ENCODE results near the gene NEURL3. TPM values are rescaled to one million over a fixed set of nuclear protein-coding genes. Genes with fewer than 3 reads are reported as not detected.

The NEURL3 gene
- total and polyA plus RNA-seq, 10 donors = 0.32 to 1.2 (median 0.64) TPM; not detected in 2

DNA sequence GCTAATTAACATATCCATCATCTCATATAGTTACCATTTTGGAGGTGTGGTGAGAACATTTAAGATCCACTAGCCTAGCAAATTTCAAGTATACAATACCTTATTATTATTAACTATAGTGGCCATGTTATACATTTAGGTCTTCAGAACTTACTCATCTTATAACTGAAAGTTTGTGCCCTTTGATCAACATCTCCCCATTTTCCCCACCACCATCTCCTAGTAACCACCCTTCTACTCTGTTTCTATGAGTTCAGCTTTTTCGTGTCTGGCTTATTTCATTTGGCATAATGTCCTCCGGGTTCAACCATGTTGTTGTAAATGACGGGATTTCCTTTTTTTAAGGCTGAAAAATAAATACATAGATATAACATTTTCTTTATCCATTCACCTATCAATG is 15.9 kb downstream of the NEURL3 start:
- Histone ChIP-seq H3K36me3 (no peaks in the 10 kb centered on the region), H3K9me3 (peaks cover 0 to 9% (median 6%) of the 10 kb centered on the region in 8 donors), H3K27me3 (replicated peaks in 1 of 7) (no peaks in the 10 kb centered on the region), H3K4me3 (no peak overlapping the region), H3K4me1 (peaks cover 3 to 28% (median 19%) of the 10 kb centered on the region in 6 donors), H3K27ac (peak overlapping the region in 4 of 8 donors; percentile 19 to 48 (median 29))
- 75 to 91% (median 80%) methylated on average over 3 of the region's 3 CpGs for WGBS, 5 donors
- intact Hi-C loops (cut with DNase I; ENCODE audit: low total_unique reads) = no loop called here
- TF ChIP-seq POLR2AphosphoS5 (IDR thresholded peaks at IDR 0.05) = no peak
- no peak for DNase-seq

GRCh38 chr2:96486696-96487095 is 18.5 kb downstream of the NEURL3 start:
- Histone ChIP-seq H3K9me3 (no peaks in the 10 kb centered on the region), H3K27me3 (replicated peaks in 1 of 7) (no peaks in the 10 kb centered on the region), H3K4me3 (peak overlapping the region; percentile 30 to 66 (median 40)), H3K36me3 (no peaks in the 10 kb centered on the region), H3K4me1 (peaks cover 3 to 28% (median 22%) of the 10 kb centered on the region in 6 donors), H3K27ac (peak overlapping the region; percentile 82 to 94 (median 88))
- no peak for DNase-seq
- intact Hi-C loops (cut with DNase I; ENCODE audit: low total_unique reads) = no loop called here
- WGBS, 5 donors = 32 to 56% (median 46%) methylated on average over 3 of the region's 3 CpGs
- TF ChIP-seq POLR2A (IDR thresholded peaks at IDR 0.05) = no peak
- no peak for TF ChIP-seq POLR2AphosphoS5 (IDR thresholded peaks at IDR 0.05)
- TF ChIP-seq CTCF (IDR thresholded peaks at IDR 0.05 in 8 of 11, conservative IDR thresholded peaks at IDR 0.05 in 3 of 11) = no peak

DNA sequence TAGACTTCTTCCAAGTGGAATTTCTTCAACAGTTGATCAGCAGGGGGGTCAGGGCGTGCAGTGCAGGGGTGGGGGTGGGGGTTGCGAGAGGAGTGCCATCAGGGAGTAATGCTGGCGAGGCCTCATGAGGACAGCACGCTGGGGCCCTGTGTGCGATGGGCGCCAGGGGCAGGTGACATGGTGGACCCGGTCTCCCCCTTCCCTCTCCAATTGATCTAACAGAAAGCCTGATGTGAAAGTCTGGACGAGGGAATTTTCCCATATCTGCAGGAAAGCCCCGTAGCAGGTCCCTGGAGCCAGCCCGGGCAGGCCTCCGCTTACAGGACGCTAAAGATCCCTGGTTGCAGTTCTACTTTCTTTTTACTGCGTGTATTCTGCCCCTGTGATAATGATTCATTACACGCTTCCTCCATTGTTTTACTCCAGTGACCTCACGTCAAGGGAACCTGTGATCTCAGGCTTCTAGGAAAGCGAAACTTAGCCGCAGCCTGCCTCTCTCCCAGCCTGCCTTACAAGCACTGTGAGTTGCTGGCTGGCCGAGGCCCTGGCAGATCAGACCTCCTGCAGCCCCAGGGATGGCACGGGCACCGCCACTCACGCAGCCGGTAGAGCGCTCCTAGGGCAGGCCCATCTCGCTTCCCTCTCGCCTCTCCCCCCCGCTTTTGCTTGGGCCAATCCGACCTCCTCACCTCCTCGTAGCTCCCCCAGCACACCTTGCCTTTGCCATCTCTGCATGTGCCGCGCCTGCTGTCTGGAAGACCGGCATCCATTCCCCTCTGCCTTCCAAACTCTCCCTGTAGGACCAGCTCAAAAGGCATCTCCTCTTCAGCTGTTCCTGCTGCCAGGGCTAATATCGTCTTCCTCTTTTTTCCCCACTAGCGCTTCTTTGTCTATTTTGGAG is 19.2 kb downstream of the NEURL3 start:
- no peaks in the 10 kb centered on the region for H3K36me3 ChIP-seq
- peak; percentile 92 for DNase-seq
- peak; percentile 91 to 98 (median 92) for TF ChIP-seq POLR2AphosphoS5 (IDR thresholded peaks at IDR 0.05)
- no peak for TF ChIP-seq CTCF (IDR thresholded peaks at IDR 0.05 in 8 of 11, conservative IDR thresholded peaks at IDR 0.05 in 3 of 11)
- peak in 2 of 3 donors; percentile 38 to 82 for TF ChIP-seq POLR2A (IDR thresholded peaks at IDR 0.05)
- peak overlapping the region; percentile 82 to 94 (median 88) for H3K27ac ChIP-seq
- no peaks in the 10 kb centered on the region for H3K9me3 ChIP-seq
- intact Hi-C loops (cut with DNase I; ENCODE audit: low total_unique reads) = no loop called here
- peak overlapping the region; percentile 30 to 66 (median 40) for H3K4me3 ChIP-seq
- H3K27me3 ChIP-seq (replicated peaks in 1 of 7) = no peaks in the 10 kb centered on the region
- WGBS, 5 donors = 14 to 22% (median 19%) methylated on average over 31 to 33 of the region's 33 CpGs
- peaks cover 3 to 28% (median 22%) of the 10 kb centered on the region in 6 donors for H3K4me1 ChIP-seq

DNA sequence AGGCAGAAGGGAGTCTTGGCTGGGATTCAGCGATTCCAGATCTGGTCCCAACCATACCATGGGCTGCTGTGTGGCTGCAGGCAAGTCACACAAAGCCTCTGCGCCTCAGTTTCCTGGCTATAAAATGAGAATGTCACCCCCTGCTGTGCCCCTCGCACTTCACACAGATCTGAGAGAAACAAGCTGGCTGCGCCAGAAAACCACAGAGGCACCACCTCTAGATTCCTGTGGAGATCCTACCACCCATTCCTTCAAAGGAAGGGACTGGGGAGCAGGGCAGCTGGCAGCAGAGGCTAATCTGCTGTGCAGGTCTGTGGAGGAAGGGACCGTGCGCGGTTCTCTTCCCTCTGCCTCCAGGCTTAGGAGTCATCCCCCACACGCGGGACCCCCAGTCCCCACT is 19.8 kb downstream of the NEURL3 start:
- Histone ChIP-seq H3K27ac (peak overlapping the region; percentile 82 to 94 (median 88)), H3K4me3 (peak overlapping the region in 3 of 8 donors; percentile 38 to 66 (median 48)), H3K9me3 (no peaks in the 10 kb centered on the region), H3K27me3 (replicated peaks in 1 of 7) (no peaks in the 10 kb centered on the region), H3K36me3 (no peaks in the 10 kb centered on the region), H3K4me1 (peaks cover 3 to 28% (median 22%) of the 10 kb centered on the region in 6 donors)
- no peak for DNase-seq
- intact Hi-C loops (cut with DNase I; ENCODE audit: low total_unique reads) = no loop called here
- no peak for TF ChIP-seq CTCF (IDR thresholded peaks at IDR 0.05 in 8 of 11, conservative IDR thresholded peaks at IDR 0.05 in 3 of 11)
- TF ChIP-seq POLR2AphosphoS5 (IDR thresholded peaks at IDR 0.05) = no peak
- no peak for TF ChIP-seq POLR2A (IDR thresholded peaks at IDR 0.05)
- WGBS, 5 donors = 84 to 92% (median 86%) methylated on average over 8 to 9 of the region's 9 CpGs
